ENCODE measurements around the gene GTF2H4. TPM values are rescaled to one million over a fixed set of nuclear protein-coding genes. Genes with fewer than 3 reads are reported as not detected.

GTF2H4 gene
- total RNA-seq, 1 donor from 2014 or later = 67.2 TPM

DNA sequence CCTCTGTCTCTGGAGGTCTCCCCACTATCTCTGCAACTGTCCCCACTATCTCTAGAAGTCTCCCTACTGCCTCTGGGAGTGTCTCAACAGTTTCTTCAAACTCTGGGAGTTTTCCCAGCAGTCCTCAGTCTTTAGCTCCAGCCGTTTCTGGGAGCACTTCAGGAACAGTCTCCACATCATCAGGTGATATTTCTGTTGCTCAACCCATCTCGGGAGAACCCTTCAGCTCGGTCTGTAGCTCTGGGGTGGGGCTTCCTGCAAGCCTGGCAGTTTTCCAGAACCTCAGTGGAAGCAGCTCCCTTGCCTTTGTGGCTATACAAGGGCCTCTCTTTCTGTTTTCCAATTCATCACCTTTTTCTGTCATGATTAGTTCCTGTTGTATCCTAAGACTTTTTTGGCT lies 27.0 kb downstream of the GTF2H4 start:
- Mint-ChIP-seq H3K27me3 (ENCODE audit: unreplicated experiment) (peaks cover 4% of the 10 kb centered on the region), H3K36me3 (ENCODE audit: unreplicated experiment) (peaks cover 12% of the 10 kb centered on the region), H3K4me1 (ENCODE audit: low read depth, unreplicated experiment) (no peaks in the 10 kb centered on the region), H3K9me3 (ENCODE audit: unreplicated experiment) (peaks cover 5% of the 10 kb centered on the region), H3K4me3 (ENCODE audit: unreplicated experiment) (no peak overlapping the region), H3K27ac (ENCODE audit: unreplicated experiment) (no peak overlapping the region)
- no peak for DNase-seq
- TF ChIP-seq, protein P1, sequence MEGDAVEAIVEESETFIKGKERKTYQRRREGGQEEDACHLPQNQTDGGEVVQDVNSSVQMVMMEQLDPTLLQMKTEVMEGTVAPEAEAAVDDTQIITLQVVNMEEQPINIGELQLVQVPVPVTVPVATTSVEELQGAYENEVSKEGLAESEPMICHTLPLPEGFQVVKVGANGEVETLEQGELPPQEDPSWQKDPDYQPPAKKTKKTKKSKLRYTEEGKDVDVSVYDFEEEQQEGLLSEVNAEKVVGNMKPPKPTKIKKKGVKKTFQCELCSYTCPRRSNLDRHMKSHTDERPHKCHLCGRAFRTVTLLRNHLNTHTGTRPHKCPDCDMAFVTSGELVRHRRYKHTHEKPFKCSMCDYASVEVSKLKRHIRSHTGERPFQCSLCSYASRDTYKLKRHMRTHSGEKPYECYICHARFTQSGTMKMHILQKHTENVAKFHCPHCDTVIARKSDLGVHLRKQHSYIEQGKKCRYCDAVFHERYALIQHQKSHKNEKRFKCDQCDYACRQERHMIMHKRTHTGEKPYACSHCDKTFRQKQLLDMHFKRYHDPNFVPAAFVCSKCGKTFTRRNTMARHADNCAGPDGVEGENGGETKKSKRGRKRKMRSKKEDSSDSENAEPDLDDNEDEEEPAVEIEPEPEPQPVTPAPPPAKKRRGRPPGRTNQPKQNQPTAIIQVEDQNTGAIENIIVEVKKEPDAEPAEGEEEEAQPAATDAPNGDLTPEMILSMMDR (IDR thresholded peaks at IDR 0.05; ENCODE audit: partially characterized antibody, unreplicated experiment) = no peak

DNA sequence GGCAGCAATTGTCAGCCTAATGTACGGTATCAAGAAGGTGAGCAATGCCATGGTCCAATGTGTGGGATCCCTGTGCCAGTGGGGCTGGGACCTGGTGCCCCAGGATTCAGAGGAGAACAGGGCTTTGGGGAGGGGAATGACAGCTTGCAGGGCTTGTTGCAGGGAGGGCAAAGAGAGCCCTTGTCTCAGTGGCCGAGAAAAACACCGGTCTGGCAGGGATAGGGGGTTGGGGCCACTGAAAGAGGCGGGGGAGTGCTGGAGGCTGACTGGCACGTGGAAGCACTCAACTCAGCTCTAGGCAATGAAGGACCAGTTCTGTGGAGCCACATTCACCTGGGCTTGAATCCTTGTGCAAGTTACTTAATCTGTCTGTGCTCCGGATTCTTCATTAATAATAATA lies 29.3 kb downstream of the GTF2H4 start:
- Mint-ChIP-seq H3K4me1 (ENCODE audit: low read depth, unreplicated experiment) (no peaks in the 10 kb centered on the region), H3K9me3 (ENCODE audit: unreplicated experiment) (peaks cover 5% of the 10 kb centered on the region), H3K27ac (ENCODE audit: unreplicated experiment) (no peak overlapping the region), H3K27me3 (ENCODE audit: unreplicated experiment) (peaks cover 4% of the 10 kb centered on the region), H3K4me3 (ENCODE audit: unreplicated experiment) (no peak overlapping the region), H3K36me3 (ENCODE audit: unreplicated experiment) (peaks cover 8% of the 10 kb centered on the region)
- TF ChIP-seq, protein P1 (IDR thresholded peaks at IDR 0.05; ENCODE audit: partially characterized antibody, unreplicated experiment) = no peak
- no peak for DNase-seq

DNA sequence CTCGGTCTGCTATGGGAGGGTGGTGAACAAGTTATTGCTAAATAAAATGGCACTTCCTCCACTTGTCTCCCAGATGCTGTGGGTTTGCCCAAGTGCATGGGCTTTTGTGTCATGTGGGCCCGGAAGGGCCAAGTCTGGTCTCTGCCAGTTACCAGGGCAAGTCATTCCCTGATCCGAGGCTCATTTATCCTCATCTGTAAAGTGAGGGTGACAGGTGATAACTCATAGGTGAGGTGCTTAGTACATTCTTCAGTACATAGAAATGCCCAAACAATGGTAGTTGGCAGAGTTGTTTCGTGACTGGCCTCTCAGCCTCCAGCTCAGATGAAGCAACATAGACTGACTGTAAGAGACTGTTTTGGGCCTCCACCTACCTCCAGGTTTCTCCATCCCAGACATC lies 30.7 kb downstream of the GTF2H4 start:
- Mint-ChIP-seq H3K4me1 (ENCODE audit: low read depth, unreplicated experiment) (no peaks in the 10 kb centered on the region), H3K27me3 (ENCODE audit: unreplicated experiment) (peaks cover 2% of the 10 kb centered on the region), H3K27ac (ENCODE audit: unreplicated experiment) (no peak overlapping the region), H3K4me3 (ENCODE audit: unreplicated experiment) (no peak overlapping the region), H3K36me3 (ENCODE audit: unreplicated experiment) (peaks cover 3% of the 10 kb centered on the region), H3K9me3 (ENCODE audit: unreplicated experiment) (peaks cover 6% of the 10 kb centered on the region)
- TF ChIP-seq, protein P1 (IDR thresholded peaks at IDR 0.05; ENCODE audit: partially characterized antibody, unreplicated experiment) = no peak
- no peak for DNase-seq

DNA sequence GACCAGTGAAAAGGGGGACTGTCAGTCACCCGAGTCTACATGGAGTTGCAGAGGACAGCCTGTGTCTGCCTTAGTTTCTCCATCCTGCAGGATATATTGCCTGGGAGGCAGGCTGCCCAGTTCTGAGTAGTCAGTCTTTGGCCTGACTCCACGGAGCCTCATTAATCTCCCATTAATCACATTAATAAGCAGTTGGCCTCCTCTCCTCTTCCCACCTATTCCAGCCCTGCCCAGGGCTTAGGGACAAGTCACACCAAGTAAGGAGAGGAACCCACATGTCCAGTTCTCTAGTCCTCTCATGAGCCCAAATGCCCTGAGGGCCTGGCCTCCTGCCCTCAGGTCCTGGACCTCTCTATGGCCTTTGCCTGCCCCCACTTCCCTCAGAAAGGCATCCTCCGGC lies 31.5 kb downstream of the GTF2H4 start:
- Mint-ChIP-seq H3K4me1 (ENCODE audit: low read depth, unreplicated experiment) (no peaks in the 10 kb centered on the region), H3K27me3 (ENCODE audit: unreplicated experiment) (peaks cover 2% of the 10 kb centered on the region), H3K9me3 (ENCODE audit: unreplicated experiment) (peaks cover 2% of the 10 kb centered on the region), H3K27ac (ENCODE audit: unreplicated experiment) (no peak overlapping the region), H3K36me3 (ENCODE audit: unreplicated experiment) (peaks cover 3% of the 10 kb centered on the region), H3K4me3 (ENCODE audit: unreplicated experiment) (no peak overlapping the region)
- DNase-seq = no peak
- TF ChIP-seq, protein P1 (IDR thresholded peaks at IDR 0.05; ENCODE audit: partially characterized antibody, unreplicated experiment) = no peak

DNA sequence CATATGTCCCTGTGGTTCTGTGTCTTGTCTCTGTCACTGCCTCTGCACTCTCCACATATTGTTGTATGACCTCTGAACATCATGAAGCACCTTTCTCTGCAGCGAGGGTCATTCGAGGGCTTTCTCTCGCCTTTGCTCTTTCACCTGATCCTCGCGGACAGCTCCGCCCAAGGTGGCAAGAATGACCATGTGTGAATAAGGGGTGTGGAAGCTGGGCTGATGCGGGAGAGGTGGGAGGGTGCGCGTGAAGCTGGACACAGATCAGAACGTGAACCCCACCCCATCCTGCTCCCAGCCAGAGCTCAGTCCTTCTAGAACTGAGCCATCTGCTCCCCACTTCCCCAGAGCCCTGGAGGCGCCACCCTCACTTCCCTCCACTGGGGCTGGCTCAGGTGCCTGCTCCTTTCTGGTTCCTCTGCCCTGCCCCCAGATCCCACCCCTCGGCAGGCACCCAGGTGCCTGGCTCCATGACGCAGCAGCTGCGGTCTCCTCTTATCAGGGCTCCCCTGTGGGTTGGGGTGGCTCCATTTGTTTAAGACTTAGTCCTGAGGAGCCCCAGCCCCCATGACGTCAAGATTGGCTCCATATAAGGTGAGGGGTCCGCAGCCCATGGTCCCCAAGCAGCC lies 32.5 kb downstream of the GTF2H4 start, which contains the start of gene MUCL3:
MUCL3 (plus strand) TSS at position 613 of the 626 bp plus-strand sequence. CDS start 27 bp downstream, outside the sequence.
- Mint-ChIP-seq H3K4me1 (ENCODE audit: low read depth, unreplicated experiment) (no peaks in the 10 kb centered on the region), H3K27ac (ENCODE audit: unreplicated experiment) (no peak within 1 kb of the TSS), H3K27me3 (ENCODE audit: unreplicated experiment) (peaks cover 2% of the 10 kb centered on the region), H3K4me3 (ENCODE audit: unreplicated experiment) (no peak within 1 kb of the TSS), H3K36me3 (ENCODE audit: unreplicated experiment) (peaks cover under 1% of the 10 kb centered on the region), H3K9me3 (ENCODE audit: unreplicated experiment) (peaks cover 2% of the 10 kb centered on the region)
- DNase-seq = no peak
- TF ChIP-seq, protein P1 (IDR thresholded peaks at IDR 0.05; ENCODE audit: partially characterized antibody, unreplicated experiment) = no peak

All from glutamatergic neuron (in vitro differentiated cells).